Measurements from ENCODE around the gene C16orf92.

The C16orf92 gene

GRCh38 chr16:30054451-30054850, 31.5 kb downstream of the C16orf92 start:
- DNase-seq: no peak
- Histone ChIP-seq H2AFZ (ENCODE audit: low read depth, low read length) (no peak overlapping the region), H3K4me3 (ENCODE audit: low read depth in 1 of 2, low read length in 2 of 2) (peak overlapping the region in 1 of 2 experiments; percentile 26; a peak in 2 of 4 replicates), H3K4me2 (ENCODE audit: insufficient read depth, low read length) (peak overlapping the region; percentile 97), H3K9me3 (ENCODE audit: insufficient read depth, low read length, severe bottlenecking) (no peaks in the 10 kb centered on the region), H4K20me1 (ENCODE audit: insufficient read depth, low read length) (no peaks in the 10 kb centered on the region), H3K79me2 (ENCODE audit: insufficient read depth, low read length) (peaks cover 18% of the 10 kb centered on the region), H3K27me3 (ENCODE audit: insufficient read depth, low read length, poor library complexity) (no peaks in the 10 kb centered on the region), H3K36me3 (ENCODE audit: insufficient read depth, low read length) (peaks cover under 1% of the 10 kb centered on the region; the same call in 1 of the 2 replicates), H3K4me1 (ENCODE audit: insufficient read depth, low read length) (peaks cover 32% of the 10 kb centered on the region), H3K27ac (ENCODE audit: low read length) (peak overlapping the region; percentile 41), H3K9ac (ENCODE audit: low read depth, low read length) (peak overlapping the region; percentile 42)
- TF ChIP-seq EZH2 (IDR thresholded peaks at IDR 0.05; ENCODE audit: borderline replicate concordance, low read depth, low read length, severe bottlenecking) (no peak), CTCF (IDR thresholded peaks at IDR 0.05; ENCODE audit: borderline replicate concordance, extremely low read depth, low read length, poor library complexity, severe bottlenecking) (no peak)
- no peak for ATAC-seq (ENCODE audit: insufficient read depth, low read depth)

- no peaks in the 10 kb centered on the region for H3K27me3 ChIP-seq (ENCODE audit: insufficient read depth, low read length, poor library complexity)
- H3K79me2 ChIP-seq (ENCODE audit: insufficient read depth, low read length): peaks cover 18% of the 10 kb centered on the region
- DNase-seq (peak; percentile 67), ATAC-seq (ENCODE audit: insufficient read depth, low read depth) (peak; percentile 73)
- peak overlapping the region in 1 of 2 experiments; percentile 26; a peak in 1 of 4 replicates for H3K4me3 ChIP-seq (ENCODE audit: low read depth in 1 of 2, low read length in 2 of 2)
- peaks cover 3% of the 10 kb centered on the region; the same call in 1 of the 2 replicates for H3K36me3 ChIP-seq (ENCODE audit: insufficient read depth, low read length)
- H3K27ac ChIP-seq (ENCODE audit: low read length): peak overlapping the region; percentile 41
- H3K4me1 ChIP-seq (ENCODE audit: insufficient read depth, low read length): peaks cover 32% of the 10 kb centered on the region
- peak overlapping the region; percentile 97 for H3K4me2 ChIP-seq (ENCODE audit: insufficient read depth, low read length)
- no peaks in the 10 kb centered on the region for H3K9me3 ChIP-seq (ENCODE audit: insufficient read depth, low read length, severe bottlenecking)
- TF ChIP-seq EZH2 (IDR thresholded peaks at IDR 0.05; ENCODE audit: borderline replicate concordance, low read depth, low read length, severe bottlenecking): no peak
- peak; percentile 71 for TF ChIP-seq CTCF (IDR thresholded peaks at IDR 0.05; ENCODE audit: borderline replicate concordance, extremely low read depth, low read length, poor library complexity, severe bottlenecking)
- no peaks in the 10 kb centered on the region for H4K20me1 ChIP-seq (ENCODE audit: insufficient read depth, low read length)
- H2AFZ ChIP-seq (ENCODE audit: low read depth, low read length): no peak overlapping the region
- H3K9ac ChIP-seq (ENCODE audit: low read depth, low read length): peak overlapping the region; percentile 42; the same call in 1 of the 2 replicates
These were observed 32.1 kb downstream of the C16orf92 start for GRCh38 chr16:30054959-30055553.

GRCh38 chr16:30060346-30060745, 37.3 kb downstream of the C16orf92 start:
- H4K20me1 ChIP-seq (ENCODE audit: insufficient read depth, low read length): no peaks in the 10 kb centered on the region
- no peak overlapping the region for H2AFZ ChIP-seq (ENCODE audit: low read depth, low read length)
- peaks cover 3% of the 10 kb centered on the region; the same call in 1 of the 2 replicates for H3K36me3 ChIP-seq (ENCODE audit: insufficient read depth, low read length)
- DNase-seq (no peak), ATAC-seq (ENCODE audit: insufficient read depth, low read depth) (no peak)
- no peaks in the 10 kb centered on the region for H3K9me3 ChIP-seq (ENCODE audit: insufficient read depth, low read length, severe bottlenecking)
- H3K4me2 ChIP-seq (ENCODE audit: insufficient read depth, low read length): no peak overlapping the region
- peaks cover 23% of the 10 kb centered on the region for H3K79me2 ChIP-seq (ENCODE audit: insufficient read depth, low read length)
- no peaks in the 10 kb centered on the region for H3K27me3 ChIP-seq (ENCODE audit: insufficient read depth, low read length, poor library complexity)
- no peak overlapping the region for H3K27ac ChIP-seq (ENCODE audit: low read length)
- TF ChIP-seq EZH2 (IDR thresholded peaks at IDR 0.05; ENCODE audit: borderline replicate concordance, low read depth, low read length, severe bottlenecking): no peak
- TF ChIP-seq CTCF (IDR thresholded peaks at IDR 0.05; ENCODE audit: borderline replicate concordance, extremely low read depth, low read length, poor library complexity, severe bottlenecking): no peak
- peaks cover 12% of the 10 kb centered on the region for H3K4me1 ChIP-seq (ENCODE audit: insufficient read depth, low read length)
- no peak overlapping the region for H3K4me3 ChIP-seq (ENCODE audit: low read depth in 1 of 2, low read length in 2 of 2)
- no peak overlapping the region for H3K9ac ChIP-seq (ENCODE audit: low read depth, low read length)

Data from DND-41 (cell line).